K562 (cell line): ENCODE results near the gene CCDC85B. TPM values are rescaled to one million over a fixed set of nuclear protein-coding genes. Genes with fewer than 3 reads are reported as not detected.

Experiments used
- polyA plus RNA-seq, 8 experiments: library from polyadenylated mRNA; depleted of rRNA in 4 of 8; stranded (reverse) in 5 of 8; unstranded in 3 of 8; fragments of >200 nt; fragmentation: Nextera tagmentation in 2 of 8; fragmentation: Illumina TruSeq in 1 of 8; extraction: Ambion mirVana in 2 of 8; extraction: Trizol in 1 of 8; gene quantifications; 2 replicates each; pipeline versions ENCODE4 v1.2.1 to v1.2.3, GENCODE V29; 2011 to 2014; ENCODE audit warnings: inconsistent platforms in 1 of 8, missing spikeins in 1 of 8
- total RNA-seq, 7 experiments: library from RNA; depleted of rRNA in 6 of 7; stranded (reverse); fragments of >200 nt in 6 of 7; fragmentation: Illumina TruSeq in 2 of 7; extraction: Trizol in 2 of 7; gene quantifications; 2 replicates each; pipeline versions ENCODE4 v1.2.1 to v1.2.3, GENCODE V29; 2011 to 2021; ENCODE audit warnings: low replicate concordance in 1 of 7
- TF ChIP-seq, protein P1 (sequence below), 2 experiments: fragments of 450-650 bp in 1 of 2; sonication (generic) in 1 of 2; formaldehyde crosslinking in 1 of 2; IDR thresholded peaks; 2 replicates each; pipeline versions ENCODE4 v1.7.1 to v1.9.0; 2016 to 2022; ENCODE audit warnings: inconsistent platforms in 1 of 2, mild to moderate bottlenecking in 1 of 2, missing genetic modification reagents in 1 of 2

The CCDC85B gene
- total and polyA plus RNA-seq, 9 of the 15 experiments (the other 6 are each of a cell fraction or from before 2014, with no cell fraction given), result 0.14 to 138 (median 6.2) TPM

DNA sequence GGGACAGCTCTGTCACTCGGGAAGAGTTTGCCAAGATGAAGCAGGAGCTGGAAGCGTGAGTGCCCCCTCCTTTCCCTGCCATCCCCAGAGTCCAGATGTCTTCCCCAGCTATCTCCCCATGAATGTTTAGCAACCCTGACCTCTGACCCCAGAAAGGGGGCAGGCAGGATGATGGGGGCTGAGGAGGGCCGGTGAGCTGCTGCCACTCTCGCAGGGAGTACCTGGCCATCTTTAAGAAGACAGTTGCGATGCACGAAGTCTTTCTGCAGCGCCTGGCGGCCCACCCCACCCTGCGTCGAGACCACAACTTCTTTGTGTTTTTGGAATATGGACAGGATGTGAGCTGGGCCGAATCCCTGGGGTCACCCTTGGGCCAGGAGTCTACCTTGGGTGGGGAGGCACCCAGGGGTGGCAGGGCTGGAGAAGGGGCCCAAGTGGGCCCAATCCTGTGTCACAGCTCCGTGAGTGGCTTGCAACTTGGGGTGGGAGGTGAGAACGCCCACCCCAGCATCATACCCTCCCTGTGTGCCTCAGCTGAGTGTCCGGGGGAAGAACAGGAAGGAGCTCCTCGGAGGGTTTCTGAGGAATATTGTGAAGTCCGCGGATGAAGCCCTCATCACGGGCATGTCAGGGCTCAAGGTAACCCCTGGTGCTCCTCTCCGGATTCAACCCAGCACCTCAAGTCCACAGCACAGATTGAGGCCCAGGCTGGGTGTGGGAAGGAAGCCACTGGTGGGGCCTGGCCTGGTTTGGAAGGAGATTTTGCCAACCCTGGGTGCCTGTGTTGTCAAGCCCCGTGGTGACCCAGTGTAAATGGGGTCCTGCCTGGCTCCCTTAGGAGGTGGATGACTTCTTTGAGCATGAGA, 40.0 kb upstream of the CCDC85B start (continued):
- TF ChIP-seq, protein P1, sequence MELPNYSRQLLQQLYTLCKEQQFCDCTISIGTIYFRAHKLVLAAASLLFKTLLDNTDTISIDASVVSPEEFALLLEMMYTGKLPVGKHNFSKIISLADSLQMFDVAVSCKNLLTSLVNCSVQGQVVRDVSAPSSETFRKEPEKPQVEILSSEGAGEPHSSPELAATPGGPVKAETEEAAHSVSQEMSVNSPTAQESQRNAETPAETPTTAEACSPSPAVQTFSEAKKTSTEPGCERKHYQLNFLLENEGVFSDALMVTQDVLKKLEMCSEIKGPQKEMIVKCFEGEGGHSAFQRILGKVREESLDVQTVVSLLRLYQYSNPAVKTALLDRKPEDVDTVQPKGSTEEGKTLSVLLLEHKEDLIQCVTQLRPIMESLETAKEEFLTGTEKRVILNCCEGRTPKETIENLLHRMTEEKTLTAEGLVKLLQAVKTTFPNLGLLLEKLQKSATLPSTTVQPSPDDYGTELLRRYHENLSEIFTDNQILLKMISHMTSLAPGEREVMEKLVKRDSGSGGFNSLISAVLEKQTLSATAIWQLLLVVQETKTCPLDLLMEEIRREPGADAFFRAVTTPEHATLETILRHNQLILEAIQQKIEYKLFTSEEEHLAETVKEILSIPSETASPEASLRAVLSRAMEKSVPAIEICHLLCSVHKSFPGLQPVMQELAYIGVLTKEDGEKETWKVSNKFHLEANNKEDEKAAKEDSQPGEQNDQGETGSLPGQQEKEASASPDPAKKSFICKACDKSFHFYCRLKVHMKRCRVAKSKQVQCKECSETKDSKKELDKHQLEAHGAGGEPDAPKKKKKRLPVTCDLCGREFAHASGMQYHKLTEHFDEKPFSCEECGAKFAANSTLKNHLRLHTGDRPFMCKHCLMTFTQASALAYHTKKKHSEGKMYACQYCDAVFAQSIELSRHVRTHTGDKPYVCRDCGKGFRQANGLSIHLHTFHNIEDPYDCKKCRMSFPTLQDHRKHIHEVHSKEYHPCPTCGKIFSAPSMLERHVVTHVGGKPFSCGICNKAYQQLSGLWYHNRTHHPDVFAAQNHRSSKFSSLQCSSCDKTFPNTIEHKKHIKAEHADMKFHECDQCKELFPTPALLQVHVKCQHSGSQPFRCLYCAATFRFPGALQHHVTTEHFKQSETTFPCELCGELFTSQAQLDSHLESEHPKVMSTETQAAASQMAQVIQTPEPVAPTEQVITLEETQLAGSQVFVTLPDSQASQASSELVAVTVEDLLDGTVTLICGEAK (IDR thresholded peaks at IDR 0.05), result no peak
- TF ChIP-seq, protein P1 (CRISPR knock-in tag; IDR thresholded peaks at IDR 0.05), result no peak
- TF ChIP-seq, all 486 proteins: peak for 5
